GM12878 (cell line): ENCODE data around the gene KLHL2. TPM values are rescaled to one million over a fixed set of nuclear protein-coding genes. Genes with fewer than 3 reads are reported as not detected.
A peak's percentile ranks its signal among the peaks of the same experiment; 100 is the strongest.

Experiments used
- ATAC-seq: fragments of 200-7000 bp; cut with Tn5 transposase; 3 replicates; pipeline ENCODE4 v1.9.1; 2020; ENCODE audit warnings: mild to moderate bottlenecking, moderate library complexity
- BruUV-seq: library from RNA; stranded (reverse); fragments of 400-500 nt; replicated peaks from 2 replicates; lab custom pipeline; 2021; lab: Mats Ljungman, UMichigan
- CTCF ChIA-PET: fragments of 300-600 bp; sonication (Branson Sonifier 250); formaldehyde crosslinking; extraction: SDS; loops from one replicate; lab custom pipeline; 2021; ENCODE audit warnings: inconsistent platforms; lab: Yijun Ruan, JAX
- POLR2A ChIA-PET: fragments of 350-600 bp; formaldehyde crosslinking; extraction: SDS; loops from one replicate; lab custom pipeline; 2021; ENCODE audit warnings: inconsistent platforms; lab: Charles Lee
- RAD21 ChIA-PET: fragments of 300-600 bp; sonication (Branson Sonifier 250); formaldehyde crosslinking; loops from one replicate; lab custom pipeline; 2023; ENCODE audit warnings: antibody characterized with exemption; ENCODE audit not compliant: unreplicated experiment; lab: Charles Lee
- SMC1A ChIA-PET: fragments of 300-600 bp; sonication (Branson Sonifier 250); formaldehyde crosslinking; loops from one replicate; lab custom pipeline; 2023; ENCODE audit not compliant: unreplicated experiment, uncharacterized antibody; lab: Charles Lee
- DNase-seq: peaks from one replicate; pipeline ENCODE4 v3.0.0-alpha.2; 2011; ENCODE audit warnings: low read depth, low spot score
- FAIRE-seq: peaks from 3 replicates; lab custom pipeline; 2011; peaks lifted over from hg19 to GRCh38; lab: Jason Lieb, UNC
- H2AFZ ChIP-seq: 2 replicates; pipeline ENCODE4 v1.6.0; 2011; ENCODE audit warnings: low read depth, low read length, control low read depth; ENCODE audit not compliant: control insufficient read depth
- H3K27ac ChIP-seq: 2 replicates; pipeline ENCODE4 v1.5.1; 2011; ENCODE audit warnings: control low read depth; ENCODE audit not compliant: control insufficient read depth, insufficient read depth
- H3K27me3 ChIP-seq, 2 experiments: replicated peaks in 1 of 2; 2 replicates each; pipeline versions ENCODE4 v1.6.0 to v1.6.1; 2011; ENCODE audit warnings: low read length in 1 of 2; ENCODE audit not compliant: control insufficient read depth in 2 of 2, insufficient read depth in 2 of 2
- H3K36me3 ChIP-seq, 2 experiments: 2 replicates each; pipeline ENCODE4 v1.5.1; 2011; ENCODE audit warnings: low read length in 1 of 2; ENCODE audit not compliant: control insufficient read depth in 2 of 2, insufficient read depth in 2 of 2
- H3K4me1 ChIP-seq: 2 replicates; pipeline ENCODE4 v1.6.1; 2011; ENCODE audit warnings: mild to moderate bottlenecking, low read length, moderate library complexity, mixed read lengths; ENCODE audit not compliant: control insufficient read depth, insufficient read depth
- H3K4me2 ChIP-seq: 2 replicates; pipeline ENCODE4 v1.6.0; 2011; ENCODE audit warnings: control low read depth; ENCODE audit not compliant: control insufficient read depth, insufficient read depth
- H3K4me3 ChIP-seq: fragments of 200-600 bp; sonication (generic); 2 replicates; pipeline ENCODE4 v1.5.1; 2016
- H3K79me2 ChIP-seq: 2 replicates; pipeline ENCODE4 v1.6.0; 2011; ENCODE audit warnings: low read length; ENCODE audit not compliant: control insufficient read depth, insufficient read depth
- H3K9ac ChIP-seq: 2 replicates; pipeline ENCODE4 v1.8.0; 2011; ENCODE audit warnings: low read length, control low read depth, mixed read lengths; ENCODE audit not compliant: control insufficient read depth, insufficient read depth
- H3K9me3 ChIP-seq: replicated peaks from 3 replicates; pipeline ENCODE4 v1.5.1; 2011; ENCODE audit warnings: mild to moderate bottlenecking, low read length; ENCODE audit not compliant: control insufficient read depth, insufficient read depth
- H4K20me1 ChIP-seq: 2 replicates; pipeline ENCODE4 v1.6.0; 2011; ENCODE audit not compliant: control insufficient read depth, insufficient read depth
- RELA ChIP-seq: fragments of 450-650 bp; IDR thresholded peaks from 2 replicates; pipeline ENCODE4 v1.8.0; 2014; ENCODE audit warnings: borderline replicate concordance; ENCODE audit not compliant: partially characterized antibody
- WGBS: methylation state at CpG from one replicate; pipeline ENCODE4 v1.1.6; 2016; ENCODE audit warnings: low lambda C conversion rate; ENCODE audit not compliant: insufficient replicate concordance, insufficient coverage; ENCODE audit errors: missing lambda C conversion rate; 5-methylcytosine and 5-hydroxymethylcytosine counted together
- in situ Hi-C: fragments of 300-500 bp; cut with MboI; formaldehyde crosslinking; loops from 9 replicates; pipeline ENCODE4 v1.14.3; 2018; ENCODE audit warnings: mixed read lengths
- intact Hi-C: fragments of 100-400 bp; cut with micrococcal nuclease; formaldehyde crosslinking; loops from one replicate; pipeline ENCODE4 v1.14.2; 2022; ENCODE audit not compliant: unreplicated experiment
- polyA plus RNA-seq, 11 experiments: library from polyadenylated mRNA; depleted of rRNA in 4 of 11; unstranded in 6 of 11; stranded (reverse) in 5 of 11; fragments of >200 nt; fragmentation: Nextera tagmentation in 4 of 11; fragmentation: Illumina TruSeq in 1 of 11; extraction: Ambion mirVana in 4 of 11; extraction: Trizol in 1 of 11; gene quantifications; 1 replicate in 1 of 11; 2 replicates in 10 of 11; pipeline versions ENCODE4 v1.2.1 to v1.2.3, GENCODE V29; 2011 to 2016; ENCODE audit warnings: inconsistent platforms in 2 of 11, missing spikeins in 2 of 11, low read depth in 1 of 11
- total RNA-seq, 4 experiments: library from RNA; depleted of rRNA in 3 of 4; stranded (reverse); fragments of >200 nt in 3 of 4; fragmentation: Illumina TruSeq in 1 of 4; extraction: Trizol in 1 of 4; gene quantifications; 2 replicates each; pipeline versions ENCODE4 v1.2.1 to v1.2.3, GENCODE V29; 2013 to 2021
- TF ChIP-seq, protein P1 (sequence below): fragments of 450-650 bp; IDR thresholded peaks from 2 replicates; pipeline ENCODE4 v1.6.1; 2016; ENCODE audit warnings: mild to moderate bottlenecking

The KLHL2 gene
- total and polyA plus RNA-seq, 10 of the 15 experiments (the other 5 are each of a cell fraction or from before 2014, with no cell fraction given): 4.8 to 22.8 (median 12.9) TPM

DNA sequence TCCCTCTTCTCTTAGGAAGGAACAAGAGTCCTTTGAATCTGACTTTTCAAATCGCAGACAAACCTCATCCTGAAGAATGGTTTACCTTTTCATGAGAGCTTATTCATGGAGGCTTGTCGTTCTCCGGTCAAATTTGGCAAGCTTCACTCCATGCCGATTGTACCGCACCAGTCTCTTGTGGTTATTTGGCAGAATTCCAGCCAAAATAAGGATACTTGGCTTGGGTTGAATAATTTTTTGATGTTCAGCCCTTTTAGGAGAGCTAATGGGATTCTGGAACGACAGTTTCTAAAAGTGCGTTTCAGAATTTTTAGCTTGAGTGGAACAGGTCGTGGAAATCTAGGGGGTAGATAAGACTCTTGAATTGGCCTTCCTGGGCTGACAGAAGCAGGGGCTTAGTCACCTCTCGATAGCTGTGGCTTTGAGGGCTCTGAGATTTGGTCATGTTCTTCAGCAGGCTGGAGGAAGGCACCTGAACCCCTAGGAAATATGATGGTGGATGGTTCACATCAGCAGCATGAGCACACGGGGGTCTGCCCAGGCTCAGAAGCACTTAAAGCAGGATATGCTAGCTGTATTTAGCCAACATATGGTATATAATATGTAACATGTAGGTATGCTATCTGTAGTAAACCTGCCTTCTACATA is 1.5 kb downstream of the KLHL2 start:
- no peak overlapping the region for H3K9ac ChIP-seq
- ChIA-PET CTCF (interaction anchor here (0.8 to 2.6 kb wide), 5 partner anchors 78 to 835 kb away, joined by 3 to 9 read pairs (median 7); partner anchors contain the start of genes MSMO1 and TMEM192), RAD21 (interaction anchor here (0.6 to 2.2 kb wide), 10 partner anchors 29 to 146 kb away, joined by 3 to 11 read pairs (median 6); partner anchors contain the start of gene MSMO1), SMC1A (interaction anchor here (0.6 to 2.5 kb wide), 17 partner anchors 11 to 312 kb away, joined by 3 to 17 read pairs (median 4); partner anchors contain the start of gene MSMO1), POLR2A (interaction anchor here (0.6 to 2.4 kb wide), 6 partner anchors 9 to 840 kb away, joined by 3 to 24 read pairs (median 3); partner anchors contain the start of gene MSMO1)
- no peak for TF ChIP-seq RELA
- TF ChIP-seq, protein P1, sequence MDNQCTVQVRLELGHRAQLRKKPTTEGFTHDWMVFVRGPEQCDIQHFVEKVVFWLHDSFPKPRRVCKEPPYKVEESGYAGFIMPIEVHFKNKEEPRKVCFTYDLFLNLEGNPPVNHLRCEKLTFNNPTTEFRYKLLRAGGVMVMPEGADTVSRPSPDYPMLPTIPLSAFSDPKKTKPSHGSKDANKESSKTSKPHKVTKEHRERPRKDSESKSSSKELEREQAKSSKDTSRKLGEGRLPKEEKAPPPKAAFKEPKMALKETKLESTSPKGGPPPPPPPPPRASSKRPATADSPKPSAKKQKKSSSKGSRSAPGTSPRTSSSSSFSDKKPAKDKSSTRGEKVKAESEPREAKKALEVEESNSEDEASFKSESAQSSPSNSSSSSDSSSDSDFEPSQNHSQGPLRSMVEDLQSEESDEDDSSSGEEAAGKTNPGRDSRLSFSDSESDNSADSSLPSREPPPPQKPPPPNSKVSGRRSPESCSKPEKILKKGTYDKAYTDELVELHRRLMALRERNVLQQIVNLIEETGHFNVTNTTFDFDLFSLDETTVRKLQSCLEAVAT: peak; percentile 58; the same call in 1 of the 2 replicates
- no peak for FAIRE-seq
- no peak for DNase-seq
- in situ Hi-C loops: no loop called here
- no peak overlapping the region for H2AFZ ChIP-seq
- H3K27ac ChIP-seq: no peak overlapping the region
- ATAC-seq: peak; percentile 15
- peak overlapping the region; percentile 80 for H3K4me2 ChIP-seq
- WGBS: 73% methylated on average over 10 of the region's 10 CpGs
- no peaks in the 10 kb centered on the region for H3K9me3 ChIP-seq
- H3K4me3 ChIP-seq: peak overlapping the region; percentile 77
- no peaks in the 10 kb centered on the region for H3K36me3 ChIP-seq
- H3K27me3 ChIP-seq: no peaks in the 10 kb centered on the region
- peaks cover 29% of the 10 kb centered on the region for H3K79me2 ChIP-seq
- BruUV-seq: TSS peak; percentile 56
- H3K4me1 ChIP-seq: peaks cover 9% of the 10 kb centered on the region
- no peaks in the 10 kb centered on the region for H4K20me1 ChIP-seq
- intact Hi-C loops: loop anchor here (2.0 kb wide), 1 partner anchor 124 kb away; no protein-coding TSS in a partner anchor
